ENCODE measurements around the gene ELF3.

DNA sequence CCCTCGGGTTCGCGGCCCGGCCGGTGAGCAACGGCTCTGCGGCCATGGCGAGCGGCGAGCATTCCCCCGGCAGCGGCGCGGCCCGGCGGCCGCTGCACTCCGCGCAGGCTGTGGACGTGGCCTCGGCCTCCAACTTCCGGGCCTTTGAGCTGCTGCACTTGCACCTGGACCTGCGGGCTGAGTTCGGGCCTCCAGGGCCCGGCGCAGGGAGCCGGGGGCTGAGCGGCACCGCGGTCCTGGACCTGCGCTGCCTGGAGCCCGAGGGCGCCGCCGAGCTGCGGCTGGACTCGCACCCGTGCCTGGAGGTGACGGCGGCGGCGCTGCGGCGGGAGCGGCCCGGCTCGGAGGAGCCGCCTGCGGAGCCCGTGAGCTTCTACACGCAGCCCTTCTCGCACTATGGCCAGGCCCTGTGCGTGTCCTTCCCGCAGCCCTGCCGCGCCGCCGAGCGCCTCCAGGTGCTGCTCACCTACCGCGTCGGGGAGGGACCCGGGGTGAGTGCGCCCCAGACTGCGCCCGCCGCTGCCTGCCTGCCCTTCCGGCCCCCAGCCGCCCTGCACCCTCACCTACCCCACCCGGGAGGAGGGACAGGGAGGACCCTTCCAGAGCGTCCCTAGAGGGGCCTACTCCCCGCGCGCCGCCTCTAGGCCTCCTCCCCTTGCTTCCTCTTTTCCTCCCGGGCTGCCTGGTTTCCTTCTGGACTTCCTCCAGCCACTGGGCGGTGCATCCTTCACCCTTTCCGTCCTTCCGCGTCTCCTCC lies 27.6 kb upstream of the ELF3 start, which contains the start of gene RNPEP:
- TF ChIP-seq, protein P1, sequence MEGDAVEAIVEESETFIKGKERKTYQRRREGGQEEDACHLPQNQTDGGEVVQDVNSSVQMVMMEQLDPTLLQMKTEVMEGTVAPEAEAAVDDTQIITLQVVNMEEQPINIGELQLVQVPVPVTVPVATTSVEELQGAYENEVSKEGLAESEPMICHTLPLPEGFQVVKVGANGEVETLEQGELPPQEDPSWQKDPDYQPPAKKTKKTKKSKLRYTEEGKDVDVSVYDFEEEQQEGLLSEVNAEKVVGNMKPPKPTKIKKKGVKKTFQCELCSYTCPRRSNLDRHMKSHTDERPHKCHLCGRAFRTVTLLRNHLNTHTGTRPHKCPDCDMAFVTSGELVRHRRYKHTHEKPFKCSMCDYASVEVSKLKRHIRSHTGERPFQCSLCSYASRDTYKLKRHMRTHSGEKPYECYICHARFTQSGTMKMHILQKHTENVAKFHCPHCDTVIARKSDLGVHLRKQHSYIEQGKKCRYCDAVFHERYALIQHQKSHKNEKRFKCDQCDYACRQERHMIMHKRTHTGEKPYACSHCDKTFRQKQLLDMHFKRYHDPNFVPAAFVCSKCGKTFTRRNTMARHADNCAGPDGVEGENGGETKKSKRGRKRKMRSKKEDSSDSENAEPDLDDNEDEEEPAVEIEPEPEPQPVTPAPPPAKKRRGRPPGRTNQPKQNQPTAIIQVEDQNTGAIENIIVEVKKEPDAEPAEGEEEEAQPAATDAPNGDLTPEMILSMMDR (IDR thresholded peaks at IDR 0.05) = peak in 4 of 6 experiments; percentile 12 to 22 (median 17)
- TF ChIP-seq POLR2A (IDR thresholded peaks at IDR 0.05) = peak; percentile 75 to 76

Data from Peyer's patch (tissue), 4 donors.